Ovary (tissue), 9 donors: ENCODE results near the gene FILIP1L. TPM values are rescaled to one million over a fixed set of nuclear protein-coding genes. Genes with fewer than 3 reads are reported as not detected.

Experiments
- DNase-seq, 5 donors: peaks; one replicate each; pipeline ENCODE4 v3.0.0-alpha.2; 2019 to 2020
- H3K27ac ChIP-seq, 2 donors: fragments of 200-600 bp; one replicate each; pipeline versions ENCODE4 v1.5.1 to v1.8.0; 2019 to 2022
- H3K27me3 ChIP-seq: fragments of 200-600 bp; one replicate; pipeline ENCODE4 v1.8.0; 2022
- H3K36me3 ChIP-seq: fragments of 200-600 bp; sonication (generic); one replicate; pipeline ENCODE4 v1.5.1; 2019
- H3K4me1 ChIP-seq: one replicate; pipeline ENCODE4 v1.8.1; 2013; ENCODE audit warnings: mild to moderate bottlenecking, moderate library complexity; ENCODE audit not compliant: insufficient read depth
- H3K4me3 ChIP-seq: fragments of 200-600 bp; sonication (generic); one replicate; pipeline ENCODE4 v1.5.1; 2017
- H3K9me3 ChIP-seq, 2 donors: fragments of 200-600 bp in 1 of 2; sonication (generic) in 1 of 2; one replicate each; pipeline versions ENCODE4 v1.5.1 to v1.8.1; 2013 to 2019; ENCODE audit warnings: mild to moderate bottlenecking in 1 of 2, moderate library complexity in 1 of 2
- EP300 ChIP-seq: sonication (generic); formaldehyde crosslinking; IDR thresholded peaks from one replicate; pipeline ENCODE4 v1.6.1; 2017; ENCODE audit warnings: antibody characterized with exemption
- POLR2A ChIP-seq: fragments of 450-650 bp; IDR thresholded peaks from one replicate; pipeline ENCODE4 v1.6.1; 2017; ENCODE audit warnings: antibody characterized with exemption, mild to moderate bottlenecking, moderate library complexity
- WGBS, 3 donors: extraction: QIAGEN DNeasy Blood & Tissue Kit in 1 of 3; methylation state at CpG; one replicate each; pipeline versions ENCODE4 v1.1.5 to v1.1.7; 2013 to 2017; 5-methylcytosine and 5-hydroxymethylcytosine counted together
- intact Hi-C, 4 donors: fragments of 100-400 bp; cut with DNase I; formaldehyde crosslinking; loops; one replicate each; pipeline versions ENCODE4 v1.11.0 to v1.15.1; 2022 to 2023
- polyA plus RNA-seq, 2 donors: library from polyadenylated mRNA; stranded (reverse); fragments of 200-250 nt in 1 of 2; fragments of 350-450 nt in 1 of 2; fragmentation: Illumina TruSeq in 1 of 2; extraction: RNeasy Lipid Tissue Mini Kit (QIAGEN cat#74804) in 1 of 2; gene quantifications; one replicate each; pipeline ENCODE4 v1.2.3, GENCODE V29; 2013 to 2014
- total RNA-seq, 7 donors: library from RNA; depleted of rRNA in 2 of 7; stranded (reverse); fragments of >200 nt in 2 of 7; fragmentation: NEBNext Ultra II Directional in 3 of 7; extraction: Animal tissue kit (Norgen Biotek cat#: 25700) in 3 of 7; gene quantifications; one replicate each; pipeline versions ENCODE4 v1.1.0 to v1.2.4, GENCODE V29; 2016 to 2023
- TF ChIP-seq, protein P1 (sequence below), 3 donors: fragments of 450-650 bp in 2 of 3; fragments of 200-600 bp in 1 of 3; IDR thresholded peaks; one replicate each; pipeline versions ENCODE4 v1.5.1 to v1.8.0; 2016 to 2022; ENCODE audit warnings: antibody characterized with exemption in 3 of 3, mild to moderate bottlenecking in 1 of 3
- donor health status: DM: no; HTN: no; CAD: no; lungs with moderate emphysema.
- donor health status: DM: no; HTN: no; CAD: no.
- donor health status: Bipolar disorder and iron deficiency.
- donor health status: DM: yes; HTN: yes; CAD: no.
- donor health status: DM: no; HTN: no; CAD: no.
- donor health status: DM: yes; HTN: yes; CAD: no.

FILIP1L gene
- total and polyA plus RNA-seq, 9 donors, result 23.7 to 174 (median 110) TPM

GRCh38 chr3:99962703-99963102 is 151.6 kb downstream of the FILIP1L start:
- Histone ChIP-seq H3K9me3 (no peaks in the 10 kb centered on the region), H3K36me3 (no peaks in the 10 kb centered on the region), H3K27me3 (no peaks in the 10 kb centered on the region), H3K4me3 (no peak overlapping the region), H3K27ac (no peak overlapping the region), H3K4me1 (peaks cover 11% of the 10 kb centered on the region)
- intact Hi-C loops, result no loop called here
- no peak for DNase-seq
- 68 to 78% (median 72%) methylated on average over 2 of the region's 2 CpGs for WGBS, 3 donors
- TF ChIP-seq, protein P1, sequence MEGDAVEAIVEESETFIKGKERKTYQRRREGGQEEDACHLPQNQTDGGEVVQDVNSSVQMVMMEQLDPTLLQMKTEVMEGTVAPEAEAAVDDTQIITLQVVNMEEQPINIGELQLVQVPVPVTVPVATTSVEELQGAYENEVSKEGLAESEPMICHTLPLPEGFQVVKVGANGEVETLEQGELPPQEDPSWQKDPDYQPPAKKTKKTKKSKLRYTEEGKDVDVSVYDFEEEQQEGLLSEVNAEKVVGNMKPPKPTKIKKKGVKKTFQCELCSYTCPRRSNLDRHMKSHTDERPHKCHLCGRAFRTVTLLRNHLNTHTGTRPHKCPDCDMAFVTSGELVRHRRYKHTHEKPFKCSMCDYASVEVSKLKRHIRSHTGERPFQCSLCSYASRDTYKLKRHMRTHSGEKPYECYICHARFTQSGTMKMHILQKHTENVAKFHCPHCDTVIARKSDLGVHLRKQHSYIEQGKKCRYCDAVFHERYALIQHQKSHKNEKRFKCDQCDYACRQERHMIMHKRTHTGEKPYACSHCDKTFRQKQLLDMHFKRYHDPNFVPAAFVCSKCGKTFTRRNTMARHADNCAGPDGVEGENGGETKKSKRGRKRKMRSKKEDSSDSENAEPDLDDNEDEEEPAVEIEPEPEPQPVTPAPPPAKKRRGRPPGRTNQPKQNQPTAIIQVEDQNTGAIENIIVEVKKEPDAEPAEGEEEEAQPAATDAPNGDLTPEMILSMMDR (IDR thresholded peaks at IDR 0.05), result no peak
- TF ChIP-seq EP300, result no peak
- no peak for TF ChIP-seq POLR2A

GRCh38 chr3:99961756-99962515 is 152.4 kb downstream of the FILIP1L start:
- TF ChIP-seq, protein P1 (IDR thresholded peaks at IDR 0.05), result no peak
- TF ChIP-seq POLR2A (no peak), EP300 (no peak)
- no peak overlapping the region for H3K27ac ChIP-seq
- intact Hi-C loops, result no loop called here
- H3K4me1 ChIP-seq, result peaks cover 11% of the 10 kb centered on the region
- H3K36me3 ChIP-seq, result no peaks in the 10 kb centered on the region
- H3K4me3 ChIP-seq, result no peak overlapping the region
- DNase-seq, result no peak
- H3K9me3 ChIP-seq, result no peaks in the 10 kb centered on the region
- 89 to 94% (median 91%) methylated on average over 7 of the region's 7 CpGs for WGBS, 3 donors
- H3K27me3 ChIP-seq, result no peaks in the 10 kb centered on the region

- peak in 1 of 5 donors; percentile 29 for DNase-seq
- TF ChIP-seq, protein P1 (IDR thresholded peaks at IDR 0.05), result no peak
- peak; percentile 67 for TF ChIP-seq EP300
- TF ChIP-seq POLR2A, result no peak
- Histone ChIP-seq H3K4me3 (no peak overlapping the region), H3K36me3 (no peaks in the 10 kb centered on the region), H3K4me1 (peaks cover 9% of the 10 kb centered on the region), H3K9me3 (no peaks in the 10 kb centered on the region), H3K27ac (no peak overlapping the region), H3K27me3 (no peaks in the 10 kb centered on the region)
- WGBS, 3 donors, result 32 to 58% (median 45%) methylated on average over 7 of the region's 7 CpGs
- intact Hi-C loops, result no loop called here
Observed at GRCh38 chr3:99960941-99961340, 153.4 kb downstream of the FILIP1L start.

DNA sequence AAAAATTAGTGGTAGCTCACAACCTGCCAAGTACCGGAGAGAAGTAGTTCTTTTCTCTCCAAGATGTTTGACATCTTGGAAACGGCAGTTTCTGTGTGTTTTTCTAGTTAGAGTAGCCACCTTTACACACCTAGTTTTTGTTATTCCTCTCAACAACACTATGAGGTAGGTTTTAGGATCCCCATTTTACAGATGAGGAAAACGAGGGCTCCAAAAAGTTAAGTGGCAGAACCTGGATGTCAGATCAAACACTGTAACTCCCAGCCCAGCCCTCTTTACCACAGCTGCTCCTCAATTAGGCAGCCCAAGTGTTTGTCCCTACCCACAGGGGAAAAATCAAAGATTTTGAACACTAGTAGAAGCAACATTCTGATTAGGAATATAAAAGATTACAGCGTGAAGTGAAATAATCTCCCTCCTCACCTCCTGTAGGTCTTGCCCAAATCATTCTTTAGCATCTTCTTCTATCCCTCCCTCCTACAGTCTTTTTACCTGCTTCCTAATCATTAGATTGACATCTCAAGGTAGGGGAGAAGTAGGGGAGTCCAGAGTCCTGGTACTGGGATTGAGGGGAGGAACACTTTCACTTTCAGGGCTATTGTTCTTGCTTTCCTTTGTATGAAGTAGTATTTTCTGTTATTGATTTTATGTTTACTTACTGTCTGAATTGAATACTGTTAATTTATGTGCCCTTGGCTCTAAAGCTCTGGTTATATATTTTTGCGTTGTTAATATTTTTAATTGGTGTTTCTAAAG is 154.0 kb downstream of the FILIP1L start:
- Histone ChIP-seq H3K27ac (peak overlapping the region in 1 of 2 donors; percentile 39), H3K27me3 (no peaks in the 10 kb centered on the region), H3K4me3 (no peak overlapping the region), H3K9me3 (no peaks in the 10 kb centered on the region), H3K36me3 (no peaks in the 10 kb centered on the region), H3K4me1 (peaks cover 9% of the 10 kb centered on the region)
- no peak for DNase-seq
- WGBS, 3 donors, result 57 to 75% (median 70%) methylated on average over 5 of the region's 5 CpGs
- intact Hi-C loops, result no loop called here
- TF ChIP-seq EP300, result no peak
- TF ChIP-seq, protein P1 (IDR thresholded peaks at IDR 0.05), result no peak
- no peak for TF ChIP-seq POLR2A
